Activated CD8-positive, alpha-beta T cell treated with anti-CD3 and anti-CD28 coated beads for 36 hours (primary cell): ENCODE results near the gene BTG2. TPM values are rescaled to one million over a fixed set of nuclear protein-coding genes. Genes with fewer than 3 reads are reported as not detected.

Source experiments
- ATAC-seq: fragments of 200-7000 bp; cut with Tn5 transposase; one replicate; pipeline ENCODE4 v1.10.0; 2021; ENCODE audit warnings: mild to moderate bottlenecking, moderate library complexity
- CTCF ChIA-PET: fragments of 350-600 bp; sonication (Branson Sonifier 250); formaldehyde crosslinking; loops from one replicate; lab custom pipeline; 2021; ENCODE audit warnings: antibody characterized with exemption; lab: Charles Lee
- POLR2A ChIA-PET: fragments of 350-600 bp; sonication (Branson Sonifier 250); formaldehyde crosslinking; loops from one replicate; lab custom pipeline; 2021; ENCODE audit warnings: antibody characterized with exemption; lab: Charles Lee
- DNase-seq: peaks from one replicate; pipeline ENCODE4 v3.0.0-alpha.2; 2020
- H3K27ac Mint-ChIP-seq: one replicate; pipeline ENCODE4 v1.8.0; 2021; ENCODE audit warnings: mild to moderate bottlenecking, mixed read lengths
- H3K27me3 Mint-ChIP-seq: one replicate; pipeline ENCODE4 v1.8.0; 2021; ENCODE audit warnings: mixed read lengths
- H3K36me3 Mint-ChIP-seq: one replicate; pipeline ENCODE4 v1.8.0; 2021; ENCODE audit warnings: low read depth, mixed read lengths
- H3K4me1 Mint-ChIP-seq: one replicate; pipeline ENCODE4 v1.8.0; 2021; ENCODE audit warnings: low read depth, mixed read lengths
- H3K4me3 Mint-ChIP-seq: one replicate; pipeline ENCODE4 v1.8.0; 2021; ENCODE audit warnings: mild to moderate bottlenecking, moderate library complexity, mixed read lengths
- H3K9me3 Mint-ChIP-seq: one replicate; pipeline ENCODE4 v1.8.0; 2021; ENCODE audit warnings: mixed read lengths
- CTCF ChIP-seq: fragments of 200-600 bp; IDR thresholded peaks from one replicate; pipeline ENCODE4 v1.8.0; 2022; ENCODE audit warnings: antibody characterized with exemption, mild to moderate bottlenecking
- intact Hi-C: fragments of 100-400 bp; cut with micrococcal nuclease; formaldehyde crosslinking; loops from one replicate; pipeline ENCODE4 v1.10.0; 2022
- total RNA-seq, 2 experiments: library from RNA; stranded (reverse); gene quantifications; one replicate each; pipeline ENCODE4 v1.2.3, GENCODE V29; 2021

The BTG2 gene
- total RNA-seq, 2 experiments from 2014 or later: 115 TPM

GRCh38 chr1:203325418-203326091, 20.2 kb downstream of the BTG2 start:
- Mint-ChIP-seq H3K36me3 (no peaks in the 10 kb centered on the region), H3K9me3 (no peaks in the 10 kb centered on the region)
- POLR2A ChIA-PET: interaction anchor here (0.7 to 9.5 kb wide), 11 partner anchors 8 to 57 kb away, joined by 3 to 224 read pairs (median 5); partner anchors contain the start of gene BTG2

GRCh38 chr1:203326830-203327683, 21.7 kb downstream of the BTG2 start:
- ATAC-seq: peak; percentile 82
- CTCF ChIA-PET: interaction anchor here (0.8 to 13.0 kb wide), 14 partner anchors 11 to 326 kb away, joined by 3 to 273 read pairs (median 6); partner anchors contain the start of gene BTG2
- H3K36me3 Mint-ChIP-seq: no peaks in the 10 kb centered on the region
- no peaks in the 10 kb centered on the region for H3K9me3 Mint-ChIP-seq
- DNase-seq: peak; percentile 96
- POLR2A ChIA-PET: interaction anchor here (0.6 to 9.5 kb wide), 11 partner anchors 10 to 167 kb away, joined by 3 to 224 read pairs (median 5); partner anchors contain the start of genes BTG2 and OPTC
- peaks cover 68% of the 10 kb centered on the region for H3K4me1 Mint-ChIP-seq
- peak overlapping the region; percentile 75 for H3K4me3 Mint-ChIP-seq
- intact Hi-C loops: loop anchor here (1.0 kb wide), 1 partner anchor 37 kb away; no protein-coding TSS in a partner anchor
- H3K27ac Mint-ChIP-seq: peak overlapping the region; percentile 93
- no peaks in the 10 kb centered on the region for H3K27me3 Mint-ChIP-seq
- TF ChIP-seq CTCF: no peak

More at GRCh38 chr1:203325418-203326091, 20.2 kb downstream of the BTG2 start:
- no peak for TF ChIP-seq CTCF
- ATAC-seq (no peak), DNase-seq (no peak)
- H3K4me1 Mint-ChIP-seq: peaks cover 81% of the 10 kb centered on the region
- CTCF ChIA-PET: interaction anchor here (0.8 to 13.0 kb wide), 14 partner anchors 9 to 162 kb away, joined by 3 to 273 read pairs (median 9); partner anchors contain the start of gene BTG2
- peak overlapping the region; percentile 48 for H3K4me3 Mint-ChIP-seq
- H3K27me3 Mint-ChIP-seq: no peaks in the 10 kb centered on the region
- peak overlapping the region; percentile 80 for H3K27ac Mint-ChIP-seq
- intact Hi-C loops: no loop called here

- peak; percentile 57 for ATAC-seq
- CTCF ChIA-PET: interaction anchor here (0.8 to 13.0 kb wide), 12 partner anchors 10 to 325 kb away, joined by 3 to 273 read pairs (median 6); partner anchors contain the start of gene BTG2
- H3K9me3 Mint-ChIP-seq: no peaks in the 10 kb centered on the region
Measured at GRCh38 chr1:203327684-203328457, 22.6 kb downstream of the BTG2 start.

More at GRCh38 chr1:203327684-203328457, 22.6 kb downstream of the BTG2 start:
- intact Hi-C loops: loop anchor here (1.0 kb wide), 1 partner anchor 38 kb away; no protein-coding TSS in a partner anchor
- no peaks in the 10 kb centered on the region for H3K36me3 Mint-ChIP-seq
- H3K27ac Mint-ChIP-seq: peak overlapping the region; percentile 93
- peak; percentile 28 for TF ChIP-seq CTCF
- POLR2A ChIA-PET: interaction anchor here (0.6 to 9.5 kb wide), 8 partner anchors 9 to 61 kb away, joined by 3 to 224 read pairs (median 12); partner anchors contain the start of gene BTG2
- peaks cover 60% of the 10 kb centered on the region for H3K4me1 Mint-ChIP-seq
- peak; percentile 86 for DNase-seq
- peak overlapping the region; percentile 75 for H3K4me3 Mint-ChIP-seq
- no peaks in the 10 kb centered on the region for H3K27me3 Mint-ChIP-seq
